A204.1 (cell line): Measurements from ENCODE around the gene TPX2.

ENCODE experiments used
- FAIRE-seq: peaks from 2 replicates; lab custom pipeline; 2012; peaks lifted over from hg19 to GRCh38; lab: Jason Lieb, UNC

Gene TPX2

GRCh38 chr20:31707258-31707615 lies 31.9 kb upstream of the TPX2 start:
- no peak for FAIRE-seq

- no peak for FAIRE-seq
Observed at GRCh38 chr20:31707994-31708735, 30.9 kb upstream of the TPX2 start.

- FAIRE-seq: no peak
Observed at GRCh38 chr20:31708736-31709534, 30.2 kb upstream of the TPX2 start.

- FAIRE-seq: no peak
Observed at GRCh38 chr20:31709939-31710338, 29.2 kb upstream of the TPX2 start.

- no peak for FAIRE-seq
Observed at GRCh38 chr20:31710423-31711108, 28.5 kb upstream of the TPX2 start.

GRCh38 chr20:31711179-31712111 lies 27.6 kb upstream of the TPX2 start:
- no peak for FAIRE-seq

- FAIRE-seq: no peak
Observed at GRCh38 chr20:31712112-31712553, 27.0 kb upstream of the TPX2 start.

GRCh38 chr20:31712564-31713311 lies 26.4 kb upstream of the TPX2 start:
- FAIRE-seq: no peak

GRCh38 chr20:31713312-31714273 lies 25.5 kb upstream of the TPX2 start:
- no peak for FAIRE-seq

- no peak for FAIRE-seq
Observed at GRCh38 chr20:31715766-31716165, 23.3 kb upstream of the TPX2 start.

GRCh38 chr20:31716351-31716750 lies 22.7 kb upstream of the TPX2 start:
- FAIRE-seq: no peak

- no peak for FAIRE-seq
Observed at GRCh38 chr20:31716818-31717477, 22.1 kb upstream of the TPX2 start.

- FAIRE-seq: no peak
Observed at GRCh38 chr20:31717478-31718201, 21.4 kb upstream of the TPX2 start.

- no peak for FAIRE-seq
Observed at GRCh38 chr20:31718952-31719643, 20.0 kb upstream of the TPX2 start.

- no peak for FAIRE-seq
Observed at GRCh38 chr20:31719644-31720485, 19.2 kb upstream of the TPX2 start.

GRCh38 chr20:31720486-31721407 lies 18.3 kb upstream of the TPX2 start:
- no peak for FAIRE-seq
